NK-92 (cell line): ENCODE results near the gene HOTAIR.

Source experiments
- DNase-seq: peaks from one replicate; lab custom pipeline; 2025; ENCODE audit not compliant: unreplicated experiment; lab: John Stamatoyannopoulos, UW

The HOTAIR gene

DNA sequence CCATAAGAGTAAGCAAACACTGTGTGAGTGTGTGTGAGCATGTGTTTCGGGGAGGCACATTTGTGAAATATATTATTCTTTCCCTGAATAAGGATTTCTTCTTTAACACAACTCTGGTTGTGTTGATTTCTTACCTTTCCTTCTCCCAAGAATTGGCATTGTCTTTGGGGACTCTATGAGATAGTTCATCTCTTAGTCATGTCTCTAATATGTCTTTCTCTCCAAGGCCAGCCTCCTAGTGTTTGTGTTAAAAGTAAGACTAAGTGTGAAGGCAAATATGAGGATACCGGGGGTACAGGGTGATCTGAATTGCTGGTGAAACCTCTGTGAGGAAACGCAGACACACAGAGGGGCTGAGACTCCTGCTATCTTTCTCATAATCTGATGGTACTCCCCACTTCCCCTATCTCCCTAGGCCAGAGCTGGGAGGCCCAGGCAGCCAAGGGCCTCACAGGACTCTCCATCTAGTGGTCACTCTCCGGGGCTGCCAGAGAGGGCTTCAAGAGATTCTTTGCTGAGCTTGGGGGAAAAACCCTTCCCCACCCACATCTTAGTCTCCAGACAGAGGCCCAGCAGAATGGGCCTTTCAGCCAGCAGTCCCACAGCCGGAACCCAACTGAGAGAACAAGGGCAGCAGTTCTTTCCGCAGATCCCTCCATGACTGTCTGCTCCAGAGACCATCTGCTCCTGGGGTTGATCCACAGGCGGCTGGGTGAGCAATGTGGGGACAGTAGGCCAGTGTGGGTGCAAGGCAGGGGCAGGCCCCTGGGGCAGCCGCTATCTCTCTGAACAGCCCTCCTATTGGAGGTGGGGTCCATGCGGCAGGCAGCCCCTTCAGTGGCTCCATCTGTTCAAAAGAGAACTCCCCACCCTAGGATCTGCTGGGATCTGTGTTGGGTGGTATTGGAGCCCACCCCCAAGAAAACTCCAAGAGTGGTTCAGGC is 25.8 kb downstream of the HOTAIR start:
- DNase-seq = no peak

- DNase-seq = no peak
These were observed 27.0 kb downstream of the HOTAIR start for GRCh38 chr12:53947743-53948142.

- no peak for DNase-seq
These were observed 29.6 kb downstream of the HOTAIR start for GRCh38 chr12:53944907-53945847.

GRCh38 chr12:53944209-53944608 is 30.5 kb downstream of the HOTAIR start:
- DNase-seq = no peak

DNA sequence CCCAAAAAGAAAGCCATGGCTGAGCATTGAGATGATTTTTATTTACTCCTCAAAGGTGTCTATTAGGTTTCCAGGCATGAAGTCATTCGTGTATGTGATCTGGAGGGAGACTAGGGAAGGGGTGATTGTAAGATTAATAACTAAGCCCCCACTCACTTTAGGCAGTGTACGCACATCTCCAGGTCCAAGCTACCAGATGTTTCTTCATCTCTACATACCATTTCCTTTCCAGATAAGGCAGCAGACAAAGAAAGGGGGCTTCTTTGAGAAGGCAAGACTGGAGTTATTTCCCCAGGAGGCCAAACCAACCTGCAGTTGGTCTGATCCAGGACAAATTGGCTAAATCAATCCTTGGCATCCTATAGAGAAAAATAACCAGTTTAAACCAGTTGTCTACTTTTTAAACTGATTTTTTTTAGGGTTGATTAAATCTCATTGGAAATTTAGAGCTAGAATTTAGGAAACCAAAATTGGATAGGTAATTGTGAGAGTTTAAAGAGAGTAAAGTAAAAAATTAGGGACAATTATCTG is 32.2 kb downstream of the HOTAIR start:
- no peak for DNase-seq

DNA sequence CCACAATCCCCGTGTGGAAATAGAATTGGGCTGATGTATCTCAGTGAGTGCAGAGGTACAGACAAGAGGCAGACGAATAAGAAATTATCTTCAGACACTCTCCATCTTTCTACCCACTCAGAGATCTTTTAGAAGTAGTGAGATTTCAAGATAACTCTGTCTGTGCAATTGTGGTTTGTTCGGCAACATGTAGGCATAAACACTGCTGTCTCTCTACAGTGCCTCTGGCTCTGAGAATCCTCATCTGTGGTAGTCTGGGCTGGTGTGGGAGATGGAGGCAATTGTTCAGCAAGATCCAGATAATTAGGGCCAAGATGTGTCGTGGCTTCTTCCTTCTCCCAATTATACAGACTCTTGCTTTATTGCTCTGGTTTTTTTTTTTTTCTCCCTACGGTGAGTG is 33.0 kb downstream of the HOTAIR start:
- DNase-seq = no peak

DNA sequence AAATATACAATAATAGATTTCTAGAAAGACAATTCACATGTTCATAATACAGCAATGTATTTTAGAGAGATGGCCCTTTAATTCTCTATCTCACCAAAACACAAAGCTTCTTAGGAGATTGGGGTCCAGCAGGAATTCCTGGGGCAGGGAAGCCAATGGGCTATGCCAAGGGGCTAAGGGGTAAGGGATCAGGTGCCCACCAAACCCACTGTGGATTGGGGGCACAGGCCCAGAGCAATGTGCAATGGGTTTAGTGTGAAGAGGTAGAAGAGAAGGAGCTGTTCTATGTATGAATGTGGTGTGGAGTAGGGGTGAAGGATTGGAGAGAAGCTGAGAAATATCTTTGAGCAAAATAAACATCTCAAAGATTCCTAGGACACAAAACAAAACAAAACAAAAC is 33.6 kb downstream of the HOTAIR start:
- DNase-seq = no peak

- DNase-seq = no peak
These were observed 34.2 kb downstream of the HOTAIR start for GRCh38 chr12:53940443-53941014.

DNA sequence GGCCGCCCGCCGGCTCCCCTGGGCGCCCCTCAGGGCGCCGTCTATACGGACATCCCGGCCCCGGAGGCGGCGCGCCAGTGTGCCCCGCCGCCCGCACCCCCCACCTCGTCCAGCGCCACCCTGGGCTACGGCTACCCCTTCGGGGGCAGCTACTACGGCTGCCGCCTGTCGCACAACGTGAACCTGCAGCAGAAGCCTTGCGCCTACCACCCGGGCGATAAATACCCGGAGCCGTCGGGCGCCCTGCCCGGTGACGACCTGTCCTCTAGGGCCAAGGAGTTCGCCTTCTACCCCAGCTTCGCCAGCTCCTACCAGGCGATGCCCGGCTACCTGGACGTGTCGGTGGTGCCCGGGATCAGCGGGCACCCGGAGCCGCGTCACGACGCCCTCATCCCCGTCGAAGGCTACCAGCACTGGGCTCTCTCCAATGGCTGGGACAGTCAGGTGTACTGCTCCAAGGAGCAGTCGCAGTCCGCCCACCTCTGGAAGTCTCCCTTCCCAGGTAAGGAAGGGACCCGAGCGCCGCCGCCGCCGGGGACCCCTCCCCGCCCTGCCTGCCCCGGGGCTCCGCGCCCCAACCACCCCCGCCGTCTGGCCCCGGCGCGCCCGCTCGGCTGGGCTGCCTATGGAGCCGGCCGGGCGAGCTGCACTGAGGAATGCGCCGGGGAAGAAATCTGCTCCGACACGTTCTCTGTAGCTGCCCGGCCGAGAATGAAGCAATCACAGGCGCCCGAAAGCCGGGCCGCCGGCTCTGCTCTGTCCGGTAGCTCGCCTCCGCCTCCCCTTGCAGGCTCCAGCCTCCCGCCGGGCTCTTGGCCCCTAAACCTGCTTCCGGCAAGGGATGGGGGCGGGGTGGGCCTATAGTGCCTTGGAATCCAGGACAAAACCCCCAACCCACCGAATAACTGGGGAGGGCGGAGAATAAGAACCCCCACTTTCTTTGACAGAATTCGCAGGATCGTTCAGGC is 35.3 kb downstream of the HOTAIR start:
- no peak for DNase-seq

- DNase-seq = no peak
These were observed 36.2 kb downstream of the HOTAIR start, which contains the start of gene HOXC13 for GRCh38 chr12:53938326-53939140. Gene HOXC13, plus strand, starts transcription at chr12:53938831. Its CDS starts 76 bp downstream, at chr12:53938907.

DNA sequence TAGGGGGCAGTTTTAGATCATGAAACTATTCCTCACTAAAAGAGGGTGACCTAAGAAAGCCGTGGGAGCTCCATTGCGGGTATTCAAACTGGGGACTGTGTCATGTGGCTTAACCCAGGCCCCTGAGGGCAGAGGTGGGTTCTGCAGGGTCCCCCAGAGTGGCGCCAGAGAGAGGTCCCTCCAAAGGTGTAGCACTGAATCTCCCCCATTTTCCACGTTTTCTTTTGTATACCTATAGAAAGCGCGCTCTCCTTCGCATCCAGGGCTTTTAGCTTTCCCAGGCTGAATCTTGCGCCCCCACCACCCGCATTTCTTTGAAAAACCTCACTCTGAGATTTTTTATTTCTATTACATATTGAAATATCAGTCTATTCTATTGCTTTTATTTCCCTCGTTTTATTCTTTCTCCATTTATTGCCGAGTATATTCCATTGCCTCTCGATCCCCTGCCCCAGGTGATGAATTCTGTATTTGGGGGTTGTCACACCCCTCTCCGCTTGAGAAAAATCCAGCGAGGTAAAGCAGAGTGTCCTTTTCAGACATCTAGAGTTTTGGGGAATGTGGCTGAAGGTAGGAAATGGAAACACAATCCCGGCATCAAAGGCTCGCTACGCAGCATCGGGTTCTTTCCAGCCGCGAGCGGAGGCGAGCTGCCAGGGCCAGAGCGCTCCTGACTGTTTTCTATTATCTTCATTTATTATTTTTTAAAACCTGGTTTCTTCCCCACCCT is 37.0 kb downstream of the HOTAIR start:
- no peak for DNase-seq

GRCh38 chr12:53937099-53937498 is 37.7 kb downstream of the HOTAIR start:
- no peak for DNase-seq

DNA sequence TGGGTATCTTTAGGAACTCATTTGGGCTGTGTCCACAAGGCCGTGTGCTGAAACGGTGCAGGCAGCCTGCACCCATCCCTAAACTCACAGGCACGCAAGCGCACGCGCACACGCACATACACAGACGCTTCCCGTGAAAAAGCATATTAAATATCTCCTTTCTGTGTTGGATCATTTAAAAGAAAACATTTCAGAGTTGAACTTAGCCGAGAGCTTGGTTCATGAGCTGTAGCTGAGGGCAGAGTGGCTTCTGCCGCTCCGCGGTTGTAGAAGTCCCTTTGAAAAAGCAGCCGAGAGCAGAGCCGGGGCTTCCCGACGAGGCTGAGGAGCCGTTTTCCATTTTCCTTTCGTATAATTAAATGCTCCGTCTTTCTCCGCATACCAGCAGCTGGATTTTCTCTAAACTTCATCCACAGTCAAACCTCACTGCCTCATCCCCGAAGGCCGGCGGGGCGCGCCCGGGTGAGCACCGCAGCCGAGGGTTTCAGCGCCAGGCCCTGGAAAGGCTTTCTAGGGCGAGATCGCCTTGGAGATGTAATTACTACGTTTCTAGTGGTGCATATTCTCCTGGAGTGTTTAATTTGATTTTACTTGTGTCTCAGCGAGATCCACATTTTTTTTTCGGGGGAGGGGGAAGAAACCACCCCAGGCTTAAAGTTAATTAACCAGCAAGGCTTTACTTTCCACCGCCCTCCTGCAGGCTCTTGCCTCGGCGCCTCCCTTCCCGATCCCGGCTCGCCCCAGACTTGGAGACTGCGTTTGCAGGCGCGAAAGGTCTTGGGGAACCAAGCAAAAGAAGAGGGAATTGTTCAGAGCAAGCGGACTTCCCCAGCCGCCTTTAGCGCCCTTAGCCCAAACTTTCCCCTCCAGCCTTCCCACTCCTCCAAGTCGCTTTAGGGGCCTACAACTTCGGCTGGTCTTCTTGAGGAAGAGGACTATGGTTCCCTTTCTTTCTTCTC is 39.1 kb downstream of the HOTAIR start:
- DNase-seq = no peak

DNA sequence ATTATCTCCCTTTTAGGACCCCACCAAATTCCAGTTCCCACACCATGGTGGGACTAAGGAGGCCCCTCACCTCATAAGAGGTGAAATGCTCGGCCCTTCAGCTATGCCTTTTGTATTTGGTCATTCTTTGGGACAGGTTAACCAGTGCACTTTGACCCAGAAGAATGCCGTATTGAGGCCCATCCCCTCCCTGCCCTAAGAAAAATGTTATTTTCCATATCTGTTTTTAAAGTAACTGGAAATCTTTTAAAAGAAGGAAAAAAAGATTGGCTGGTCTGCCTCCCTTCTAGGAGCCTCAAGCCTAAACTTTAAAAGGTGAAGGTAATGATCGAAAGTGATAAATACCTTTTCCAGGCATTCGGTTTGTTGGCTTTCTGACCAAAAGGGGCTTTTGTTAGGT is 41.8 kb downstream of the HOTAIR start:
- DNase-seq = no peak

- no peak for DNase-seq
These were observed 42.7 kb downstream of the HOTAIR start for GRCh38 chr12:53931844-53932581.

- no peak for DNase-seq
These were observed 44.0 kb downstream of the HOTAIR start for GRCh38 chr12:53930591-53931255.
